Right hindlimb (tissue), 1 donor: ENCODE results near the gene GPAT2.
A peak's percentile ranks its signal among the peaks of the same experiment; 100 is the strongest.
"Not testable (repeated sequence)": the region's sequence is repeated elsewhere in the genome, so short reads cannot be mapped to it uniquely, and the experiment has no call there.

Experiments
- DNase-seq: peaks from one replicate; pipeline ENCODE4 v3.0.0-alpha.2; 2018

Gene GPAT2

DNA sequence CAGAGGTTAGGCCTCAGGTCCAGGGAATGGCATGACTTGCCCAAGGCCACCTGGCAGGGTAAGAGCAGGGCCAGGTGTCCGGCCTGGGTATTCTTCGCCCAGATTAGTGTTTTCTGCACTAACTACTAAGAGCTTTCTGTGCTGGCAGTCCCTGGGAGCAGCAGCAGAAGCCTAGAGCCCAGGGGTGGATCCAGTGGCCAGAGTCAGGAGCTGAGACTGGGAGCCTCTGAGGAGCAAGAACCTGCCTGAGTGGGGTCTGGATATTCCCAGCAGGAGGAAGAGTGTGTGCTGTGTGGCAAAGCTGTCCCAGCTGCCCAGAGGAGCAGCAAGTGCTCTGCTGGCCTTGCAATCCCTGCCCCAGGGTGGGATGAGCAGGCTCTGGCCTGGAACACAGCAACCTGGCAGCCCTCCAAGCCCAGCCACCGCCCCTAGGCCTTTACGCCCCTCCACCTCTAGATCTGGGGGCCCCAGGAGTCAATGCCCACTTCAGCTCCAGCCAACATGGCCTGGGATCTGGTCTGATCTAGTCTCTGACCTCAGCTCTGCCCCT is 30.7 kb upstream of the GPAT2 start:
- peak; percentile 13 for DNase-seq

DNA sequence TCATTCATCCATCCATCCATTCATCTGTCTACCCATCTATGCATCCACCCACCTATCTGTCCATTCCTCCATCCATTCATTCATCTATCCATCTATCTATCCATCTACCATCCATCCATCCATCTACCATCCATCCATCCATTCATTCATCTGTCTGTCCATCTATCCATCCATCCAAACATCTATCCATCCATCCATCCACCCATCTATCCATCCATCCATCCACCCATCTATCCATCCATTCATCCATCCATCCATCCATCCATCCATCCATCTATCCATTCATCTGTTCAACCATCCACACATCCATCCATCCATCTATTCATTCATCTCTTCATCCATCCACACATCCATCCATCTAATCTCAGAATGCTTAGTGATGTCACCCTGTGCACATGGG is 30.0 kb upstream of the GPAT2 start:
- not testable (repeated sequence) for DNase-seq

DNA sequence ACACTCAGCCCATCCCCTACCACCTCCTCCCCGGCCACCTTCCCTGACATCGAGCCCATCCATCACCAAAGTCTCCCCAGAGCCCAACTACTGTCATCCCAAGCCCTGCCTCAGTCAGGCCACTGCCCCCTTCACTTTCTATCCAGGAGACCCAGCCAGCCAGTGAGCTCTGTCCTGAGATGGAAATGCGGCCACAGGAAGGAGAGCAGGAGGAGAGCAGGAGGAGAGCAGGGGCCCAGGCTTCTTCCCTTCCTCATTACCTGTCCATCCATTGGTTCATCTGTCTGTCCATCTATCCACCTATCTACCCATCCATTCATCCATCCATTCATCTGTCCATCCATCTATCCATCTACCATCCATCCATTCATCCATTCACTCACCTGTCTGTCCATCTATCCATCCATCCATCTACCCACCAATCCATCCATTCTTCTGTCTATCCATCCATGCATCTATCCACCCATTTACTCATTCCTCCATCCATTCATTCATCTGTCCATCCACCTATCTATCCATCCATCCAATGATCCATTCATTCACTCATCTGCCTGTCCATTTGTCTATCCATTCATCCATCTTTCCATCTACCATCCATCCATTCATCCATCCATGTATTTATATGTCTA is 29.4 kb upstream of the GPAT2 start:
- DNase-seq, result not testable (repeated sequence)

DNA sequence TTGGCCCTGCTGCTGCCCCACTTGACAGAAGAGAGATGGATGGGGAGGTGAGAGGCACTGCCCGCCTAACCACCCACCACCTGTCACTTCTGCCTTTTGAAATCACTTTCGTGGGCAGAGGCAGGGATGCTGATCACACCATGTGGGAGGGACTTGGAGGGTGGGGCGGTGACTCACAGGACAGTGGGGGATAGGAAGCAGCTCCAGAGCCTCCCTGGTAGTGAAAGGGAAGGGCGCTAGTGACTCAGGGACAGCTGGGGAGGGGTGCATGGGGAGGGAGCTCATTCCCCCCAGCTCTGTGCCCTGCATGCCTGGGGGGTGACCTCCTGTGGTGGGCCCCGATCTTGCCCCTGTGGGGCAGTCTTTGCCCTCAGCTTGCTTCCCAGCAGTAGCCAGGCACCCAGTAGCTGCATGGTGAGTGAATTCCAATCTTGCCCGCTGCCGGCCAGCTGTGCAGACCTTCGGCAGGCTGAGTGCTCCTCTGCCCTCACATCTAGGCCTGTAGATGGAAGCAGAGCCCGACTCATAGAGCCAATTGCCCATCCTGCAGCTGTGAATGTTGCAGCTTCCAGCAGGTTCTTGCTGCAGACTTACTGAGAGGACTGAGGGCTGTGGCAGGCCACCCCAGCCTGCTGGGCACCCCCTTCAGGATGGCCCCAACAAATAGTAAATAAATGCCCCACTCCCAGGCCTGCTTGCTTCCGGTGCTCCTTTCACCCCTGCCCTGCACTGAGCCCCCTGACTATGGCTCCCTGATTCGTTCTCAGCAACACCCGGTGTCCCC is 28.6 kb upstream of the GPAT2 start:
- peak; percentile 39 for DNase-seq

DNA sequence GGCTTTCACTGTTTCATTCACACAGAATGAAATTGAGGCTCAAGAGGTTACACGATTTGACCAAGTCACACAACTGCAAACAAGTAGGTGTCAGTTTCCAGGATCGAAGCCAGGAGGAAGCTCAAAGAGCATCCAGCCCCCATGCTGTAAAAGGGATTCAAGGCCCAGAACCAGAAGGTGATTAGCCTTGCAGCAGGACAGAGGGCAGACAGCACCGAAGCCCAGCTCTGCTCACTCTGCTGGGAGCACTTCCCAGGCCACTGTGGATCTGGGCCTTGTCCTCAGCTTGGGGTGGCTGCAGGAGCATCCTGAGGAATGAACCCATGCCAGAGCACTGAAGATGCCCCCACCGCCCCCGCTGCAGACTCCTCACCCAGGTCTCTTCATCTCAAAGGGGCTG is 27.8 kb upstream of the GPAT2 start:
- not testable (repeated sequence) for DNase-seq

DNA sequence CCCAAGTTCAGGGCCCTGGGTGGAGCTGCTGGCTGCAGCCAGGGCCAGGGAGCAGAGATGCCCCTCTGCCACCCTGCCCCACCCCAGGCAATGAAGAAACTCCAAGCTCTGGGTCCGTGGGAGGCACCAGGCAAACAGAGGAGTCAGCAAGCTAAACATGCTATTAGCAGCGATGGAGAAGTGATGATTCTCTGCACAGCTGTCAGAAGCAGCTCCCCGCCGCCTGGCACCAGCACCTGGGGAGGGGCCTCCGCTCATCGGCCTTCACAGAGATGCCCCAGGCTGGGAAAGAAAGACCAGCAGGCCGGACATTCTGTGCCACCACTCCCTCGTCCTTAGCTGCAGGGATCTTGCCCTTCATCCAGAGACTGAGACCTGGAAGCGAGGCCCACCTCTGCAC is 27.2 kb upstream of the GPAT2 start:
- DNase-seq, result peak; percentile 6

DNA sequence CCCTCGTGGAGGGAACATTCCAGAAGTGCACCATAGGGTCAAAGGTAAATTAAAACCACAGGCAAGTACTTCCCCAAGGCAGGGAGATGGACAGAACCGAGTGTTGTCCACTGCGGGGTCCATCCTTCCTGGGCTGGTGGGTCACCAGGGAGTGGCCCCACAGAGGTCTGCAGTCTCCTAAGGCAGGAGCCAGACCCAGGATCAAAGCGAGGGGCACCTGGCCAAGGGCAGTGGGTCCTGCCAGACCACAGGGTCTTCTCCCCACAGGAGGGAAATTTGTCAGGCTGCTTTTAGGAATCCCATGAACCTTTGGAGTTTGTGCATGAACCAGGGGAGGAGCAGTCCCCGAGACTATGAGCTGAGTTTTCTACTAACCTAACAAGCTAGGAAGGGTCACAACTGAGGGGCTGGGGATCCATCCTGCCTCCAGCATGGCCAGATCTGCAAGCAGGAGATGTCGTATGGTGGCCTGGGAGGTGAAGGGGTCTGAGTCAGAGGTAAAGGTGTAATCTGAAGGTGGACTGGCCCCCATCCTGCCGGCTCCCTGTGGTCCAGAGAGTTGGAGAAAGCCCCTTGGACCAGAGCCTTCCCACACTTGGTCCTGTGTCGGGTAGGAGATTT is 26.6 kb upstream of the GPAT2 start:
- not testable (repeated sequence) for DNase-seq

DNA sequence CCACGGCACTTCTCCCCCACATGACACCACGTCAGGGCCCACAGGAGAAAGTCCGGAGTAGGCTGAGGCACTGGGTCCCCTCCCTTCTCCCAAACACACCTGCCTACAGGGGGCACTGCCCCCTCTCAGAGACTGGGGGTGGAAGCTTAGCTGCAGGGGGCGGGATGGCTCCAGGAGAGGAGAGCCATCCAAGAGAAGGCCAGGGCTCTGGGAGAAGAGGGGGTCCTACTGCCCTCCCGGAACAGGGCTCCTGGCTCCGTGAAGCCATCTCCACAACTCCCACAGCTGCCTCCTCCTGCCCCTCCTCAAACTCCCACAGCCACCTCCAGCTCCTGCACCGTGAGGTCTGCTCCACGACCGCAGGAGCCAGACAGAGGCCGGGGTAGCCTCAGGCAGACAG is 25.6 kb upstream of the GPAT2 start:
- peak; percentile 15 for DNase-seq

DNA sequence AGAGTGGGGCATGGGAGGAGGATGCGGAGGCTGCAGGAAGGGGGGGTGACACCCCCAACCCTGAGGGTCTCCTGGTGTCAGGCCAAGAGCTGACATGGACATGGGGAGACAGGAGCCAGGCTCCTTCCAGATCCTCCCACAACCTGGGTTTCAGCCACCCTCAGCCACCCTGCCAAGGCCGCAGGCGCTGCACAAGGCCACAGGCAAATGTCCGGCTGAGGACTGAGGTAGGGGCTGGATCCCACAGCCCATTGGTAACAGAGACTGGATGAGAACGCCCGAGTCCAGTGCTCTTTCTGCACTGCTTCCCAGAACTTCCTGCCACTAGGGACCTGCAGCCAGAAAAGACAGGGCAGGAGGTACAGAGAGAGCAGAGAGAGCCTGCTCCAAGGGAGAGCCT is 24.7 kb upstream of the GPAT2 start:
- not testable (repeated sequence) for DNase-seq

DNA sequence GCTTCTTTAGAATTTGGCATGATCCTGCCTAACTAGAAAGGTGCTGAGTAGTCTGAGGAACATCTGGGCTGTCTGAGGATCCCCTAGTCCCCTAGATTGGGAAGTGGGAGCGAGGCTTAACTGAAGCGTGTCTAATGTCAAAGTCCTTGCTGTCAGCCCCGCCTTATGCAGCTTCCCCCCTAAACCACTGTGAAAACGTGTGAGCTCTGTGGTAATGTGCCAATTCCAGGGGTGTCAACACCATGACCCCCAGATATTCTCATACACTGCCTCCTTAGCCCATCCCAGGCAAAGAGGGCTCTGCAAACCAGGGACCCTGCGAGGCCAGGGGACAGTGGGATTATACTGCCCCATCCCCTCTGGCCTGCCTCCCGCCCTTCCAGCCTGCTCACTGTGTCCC is 21.1 kb upstream of the GPAT2 start:
- DNase-seq, result not testable (repeated sequence)

DNA sequence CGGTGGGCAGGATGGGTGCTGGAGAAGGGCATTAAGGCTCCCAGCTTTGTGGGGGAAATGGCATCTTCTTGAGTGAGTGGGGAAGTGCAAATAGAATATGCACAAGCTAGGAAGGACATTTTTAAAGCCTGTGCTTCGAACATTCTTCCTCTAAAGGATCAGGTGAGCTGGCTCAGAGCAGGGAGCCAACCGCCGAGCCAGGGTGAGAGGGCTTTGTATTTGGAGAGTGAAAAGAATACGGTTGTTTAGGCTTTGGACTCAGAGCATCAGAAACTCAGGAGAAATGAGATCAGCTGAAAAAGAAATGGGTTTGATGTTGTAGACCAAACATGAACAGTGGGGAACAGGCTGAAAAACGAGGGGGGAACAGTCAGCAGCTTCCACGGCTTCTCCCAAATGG is 19.8 kb upstream of the GPAT2 start:
- DNase-seq, result not testable (repeated sequence)

DNA sequence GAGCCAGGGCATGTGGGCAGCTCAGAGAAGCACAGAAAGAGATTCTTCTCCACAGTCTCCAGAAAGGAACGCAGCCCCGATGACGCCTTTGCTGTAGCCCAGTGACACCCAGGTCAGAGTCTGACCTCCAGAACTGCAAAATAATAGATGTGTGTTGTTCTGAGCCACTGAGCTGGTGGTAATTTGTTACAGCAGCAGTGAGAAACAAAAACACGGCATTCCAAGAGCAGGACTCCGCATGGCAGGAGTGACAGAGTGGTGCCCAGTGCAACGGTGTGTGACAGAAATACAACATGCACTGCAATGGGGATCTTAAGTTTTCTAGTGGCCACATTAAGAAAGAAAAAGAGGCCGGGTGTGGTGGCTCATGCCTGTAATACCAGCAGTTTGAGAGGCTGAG is 18.7 kb upstream of the GPAT2 start:
- DNase-seq, result not testable (repeated sequence)

DNA sequence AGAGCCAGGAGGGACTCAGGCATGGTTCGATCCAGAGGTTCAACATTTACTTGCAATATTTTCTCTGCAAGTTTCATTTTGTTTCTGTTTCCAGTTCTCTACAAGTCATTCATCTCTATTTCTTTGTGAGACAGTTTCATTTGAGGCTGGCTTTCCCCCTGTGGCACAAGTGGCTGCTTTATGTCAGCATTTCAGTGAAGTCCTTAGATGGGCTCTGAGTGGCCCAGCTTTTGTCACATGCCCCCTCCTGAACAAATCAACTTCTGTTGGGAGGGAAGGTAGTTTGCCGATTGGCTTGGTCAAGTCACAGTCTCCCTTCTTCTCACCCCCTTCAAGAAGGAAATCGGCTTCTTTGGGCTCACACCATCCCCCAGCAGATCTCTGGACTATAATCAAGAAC is 17.9 kb upstream of the GPAT2 start:
- not testable (repeated sequence) for DNase-seq

DNA sequence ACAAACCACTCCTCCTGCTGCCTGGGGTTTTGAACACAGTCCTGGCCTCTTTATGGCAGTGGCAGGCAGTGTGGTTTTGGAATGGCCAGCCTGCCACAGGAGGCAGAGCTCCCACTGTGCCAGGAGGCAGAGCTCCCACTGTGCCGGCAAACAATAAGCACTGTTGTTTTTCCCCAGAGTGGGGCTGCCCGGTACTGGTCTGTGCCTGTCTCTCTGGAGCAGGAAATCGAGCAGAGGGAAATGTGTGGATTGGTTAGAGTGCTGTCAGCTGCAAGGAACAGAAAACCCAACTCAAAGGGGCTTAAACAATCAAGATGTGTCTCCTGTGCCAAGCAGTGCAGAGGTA is 15.2 kb upstream of the GPAT2 start:
- not testable (repeated sequence) for DNase-seq

DNA sequence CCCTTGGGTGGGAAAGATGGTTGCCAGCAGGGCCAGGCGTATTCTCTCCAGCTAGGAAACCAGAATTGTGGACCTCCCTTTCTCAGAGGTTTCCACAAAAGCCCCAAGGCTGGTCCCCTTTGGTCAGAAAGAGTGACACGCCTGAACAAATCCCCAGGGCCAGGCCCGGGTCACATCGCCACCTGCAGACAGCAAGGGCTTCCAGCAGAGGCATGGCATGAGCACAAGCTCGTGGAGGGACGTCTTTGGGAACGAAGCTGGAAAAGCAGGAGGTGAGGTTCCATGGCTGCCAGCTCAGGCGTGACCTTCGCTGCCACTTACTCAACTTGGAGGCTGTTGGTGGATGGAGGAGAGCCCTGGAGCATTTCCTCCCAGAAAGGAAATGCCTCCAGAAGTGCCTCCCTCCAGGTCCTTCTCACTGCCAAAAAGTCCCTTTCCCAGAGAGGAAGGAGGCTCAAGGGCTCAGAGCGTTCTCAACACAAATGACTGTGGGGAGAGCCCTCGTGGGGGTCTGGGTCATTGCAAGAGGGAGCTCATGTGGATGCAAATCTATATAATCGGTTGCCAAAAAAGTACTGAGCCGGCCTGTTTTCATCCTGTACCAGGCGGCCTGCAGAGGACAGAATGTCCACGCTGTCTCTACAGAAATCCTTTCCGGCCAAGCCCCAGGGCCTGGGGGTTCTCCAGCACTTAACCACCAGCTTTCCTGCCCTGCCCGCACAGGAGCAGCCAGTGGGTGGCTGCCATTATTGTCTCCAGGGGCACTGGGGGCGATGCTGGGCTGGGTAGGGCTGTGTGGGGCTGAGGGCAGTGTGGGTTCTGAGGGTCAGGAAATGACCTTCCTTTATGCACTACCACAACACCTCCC is 14.6 kb upstream of the GPAT2 start:
- DNase-seq, result not testable (repeated sequence)

DNA sequence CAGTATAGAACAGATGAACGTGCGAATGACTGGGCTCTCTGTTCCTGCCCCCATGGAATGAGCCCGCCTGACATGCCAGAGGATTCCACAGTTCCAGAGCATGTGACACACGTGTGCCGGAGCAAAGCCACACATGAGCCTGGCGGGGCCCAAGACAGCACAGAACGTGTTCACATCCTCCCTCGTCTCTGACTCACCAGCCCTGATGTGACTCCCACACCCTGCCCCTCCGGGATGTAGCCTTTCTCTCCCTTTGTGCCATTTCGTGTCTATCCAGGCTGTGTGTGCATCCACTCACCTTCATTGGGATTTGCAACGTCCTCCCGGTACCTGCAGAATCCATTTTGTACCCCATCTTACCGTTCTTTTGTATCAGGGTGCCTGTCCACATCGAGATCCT is 838 bp upstream of the GPAT2 start:
- not testable (repeated sequence) for DNase-seq

DNA sequence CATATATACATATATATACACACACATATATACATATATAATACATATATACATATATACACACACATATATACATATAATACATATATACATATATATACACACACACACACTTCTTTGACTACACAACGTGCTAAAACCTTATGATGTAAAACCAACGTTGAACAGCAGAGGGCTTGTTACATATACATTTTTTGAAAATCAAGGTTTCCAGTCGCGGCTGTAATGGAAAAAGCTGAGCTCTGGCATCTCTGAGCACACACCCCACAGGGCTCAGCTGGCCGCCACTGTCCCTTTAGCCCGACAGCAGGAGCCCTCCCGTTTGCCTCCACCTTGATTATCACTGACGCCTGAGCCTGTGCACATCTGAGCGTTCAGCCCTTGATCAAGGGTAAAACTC is 719 bp downstream of the GPAT2 start:
- not testable (repeated sequence) for DNase-seq

DNA sequence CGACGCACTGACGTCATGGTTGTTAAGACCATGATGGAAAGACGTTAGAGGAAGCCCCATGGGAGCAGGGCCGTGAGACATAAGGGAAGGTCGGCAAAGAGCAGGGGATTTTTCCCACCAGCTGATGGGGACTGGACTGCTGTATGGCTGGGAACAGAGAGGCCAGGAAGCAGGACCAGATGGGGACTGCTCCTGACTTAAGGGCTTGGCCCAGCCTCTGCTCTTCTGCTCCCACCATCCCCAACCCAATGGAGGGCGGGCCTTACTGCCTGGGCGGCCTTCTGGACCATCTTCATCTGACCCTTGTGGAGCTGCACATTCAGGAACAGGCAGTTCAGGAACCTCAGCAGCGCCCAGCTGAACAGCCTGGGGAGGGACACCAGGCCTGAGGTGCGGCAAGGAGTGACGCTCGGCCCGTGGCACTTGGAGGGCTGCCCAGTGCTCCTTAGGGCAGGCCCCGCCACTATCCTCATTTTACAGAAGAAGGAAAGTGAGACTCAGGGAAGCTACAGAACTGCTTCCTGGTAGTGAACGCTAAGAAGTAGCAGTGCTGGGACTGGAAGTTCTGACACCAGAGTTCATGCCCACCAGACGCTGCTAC is 6.9 kb downstream of the GPAT2 start:
- DNase-seq, result not testable (repeated sequence)

DNA sequence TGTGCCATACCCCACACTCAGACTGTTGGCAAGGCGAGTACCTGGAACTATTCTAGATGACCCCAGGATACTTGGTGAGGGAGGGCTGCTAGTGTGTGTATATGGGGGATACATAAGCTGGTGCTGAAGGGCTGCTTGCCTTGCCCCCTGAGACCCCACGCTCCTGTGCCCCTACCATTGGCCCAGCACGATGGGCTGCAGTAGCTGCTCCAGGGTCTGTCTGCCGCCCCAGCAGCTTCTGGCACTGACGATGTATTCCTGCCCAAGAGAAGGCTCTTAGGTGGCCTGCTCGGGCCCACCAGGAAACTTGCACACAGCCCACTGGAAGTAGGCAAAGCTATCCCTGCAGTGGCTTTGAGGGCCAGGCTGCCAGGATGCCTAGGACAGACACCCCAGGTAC is 9.0 kb downstream of the GPAT2 start:
- not testable (repeated sequence) for DNase-seq

DNA sequence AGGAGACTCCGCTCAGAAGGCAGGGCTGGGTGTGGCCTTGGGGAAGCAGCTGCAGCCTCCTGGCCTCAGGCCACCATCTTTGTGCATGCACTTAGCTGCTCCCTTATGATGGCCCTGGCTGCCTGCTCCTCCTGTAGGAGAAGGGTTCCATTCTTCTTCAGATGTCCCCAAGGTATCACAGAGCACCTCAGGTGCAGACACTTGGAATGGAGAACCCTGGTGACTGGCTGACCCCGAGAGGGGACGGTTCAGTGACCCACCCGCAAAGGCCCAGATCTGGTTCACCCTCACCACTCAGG is 9.6 kb downstream of the GPAT2 start:
- DNase-seq, result peak; percentile 49

DNA sequence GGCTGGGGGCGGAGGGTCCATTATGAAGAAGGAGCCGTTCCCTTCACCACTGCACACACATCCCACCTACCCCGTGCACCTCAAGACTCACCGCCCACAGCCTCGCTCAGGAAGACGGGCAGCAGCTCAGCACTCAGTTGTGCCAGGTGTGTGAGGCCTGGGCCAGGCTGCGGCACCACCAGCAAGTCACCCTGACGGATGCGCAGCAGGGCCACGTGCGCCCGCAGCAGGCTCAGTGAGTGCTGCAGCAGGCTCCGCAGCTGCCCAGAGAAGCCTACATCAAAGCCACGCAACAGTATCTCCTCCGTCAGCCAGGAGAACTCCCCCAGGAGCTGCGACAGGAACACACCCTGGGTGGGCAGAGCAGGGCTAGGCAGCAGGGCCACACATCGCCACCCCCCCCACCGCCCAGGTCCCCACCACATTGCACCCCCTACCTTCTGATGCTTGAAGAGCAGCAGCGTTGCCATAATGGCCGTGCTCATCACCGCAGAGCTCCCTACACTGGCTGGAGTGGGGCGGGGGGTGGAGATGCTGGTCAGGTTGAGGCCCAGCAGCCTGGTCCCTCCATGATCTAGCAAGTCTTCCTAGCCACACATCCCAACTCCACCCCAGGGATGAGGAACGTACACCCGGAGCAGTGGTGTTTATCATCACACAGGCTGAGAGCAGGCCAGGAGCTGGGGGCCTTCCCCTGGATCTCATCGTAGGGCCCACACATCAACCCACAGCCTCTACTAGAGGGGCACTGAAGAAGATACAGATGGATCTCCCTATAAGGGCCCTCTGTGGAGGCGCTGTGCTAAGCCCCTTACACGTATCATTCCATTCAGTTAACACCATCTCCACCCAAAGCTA is 10.2 kb downstream of the GPAT2 start:
- DNase-seq, result no peak

DNA sequence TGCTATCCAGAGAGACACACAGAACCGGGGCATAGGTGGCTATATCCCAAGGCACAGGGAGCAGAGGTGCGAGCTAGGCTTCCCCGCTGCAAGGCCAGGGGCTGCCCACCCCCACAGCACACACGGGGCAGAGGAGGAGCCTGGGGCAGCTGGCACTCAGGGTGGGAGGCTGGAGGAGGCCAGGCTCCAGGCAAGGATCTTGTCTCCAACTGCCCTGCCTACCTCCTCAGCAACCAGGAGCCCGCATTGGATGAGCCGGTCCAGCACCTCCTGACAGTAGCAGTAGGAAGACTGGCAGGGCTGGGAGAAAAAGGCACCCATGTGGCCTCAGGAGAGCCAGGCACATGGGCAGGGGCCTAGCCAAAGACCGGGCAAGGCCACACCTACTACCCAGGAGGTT is 11.0 kb downstream of the GPAT2 start:
- DNase-seq, result not testable (repeated sequence)
